ENCODE data around the gene ZNF48.

Gene ZNF48

DNA sequence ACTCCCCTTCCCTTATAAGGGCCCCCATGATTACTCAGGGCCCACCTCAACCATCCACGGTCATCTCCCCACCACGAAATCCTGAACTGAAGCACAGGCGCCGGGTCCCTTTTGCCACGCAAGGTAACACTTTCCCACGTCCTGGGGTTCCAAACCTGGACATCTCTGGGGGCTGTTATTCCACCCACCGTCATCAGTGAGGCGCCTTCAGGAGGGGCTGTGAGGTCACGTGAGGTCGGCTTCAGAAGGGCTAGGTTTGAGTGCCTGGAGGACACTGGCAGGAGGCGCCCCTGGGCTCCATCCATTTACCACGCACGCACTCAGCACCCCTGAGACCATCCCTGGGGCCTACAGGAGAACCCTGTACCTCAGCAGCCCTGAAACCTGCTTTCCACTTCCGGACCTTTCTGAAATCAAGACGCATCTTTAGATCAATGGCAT lies 44.2 kb upstream of the ZNF48 start:
- no peak overlapping the region for H3K4me3 ChIP-seq (ENCODE audit: low read depth, low read length)
- DNase-seq (ENCODE audit: low read depth) = no peak
- TF ChIP-seq, protein P1, sequence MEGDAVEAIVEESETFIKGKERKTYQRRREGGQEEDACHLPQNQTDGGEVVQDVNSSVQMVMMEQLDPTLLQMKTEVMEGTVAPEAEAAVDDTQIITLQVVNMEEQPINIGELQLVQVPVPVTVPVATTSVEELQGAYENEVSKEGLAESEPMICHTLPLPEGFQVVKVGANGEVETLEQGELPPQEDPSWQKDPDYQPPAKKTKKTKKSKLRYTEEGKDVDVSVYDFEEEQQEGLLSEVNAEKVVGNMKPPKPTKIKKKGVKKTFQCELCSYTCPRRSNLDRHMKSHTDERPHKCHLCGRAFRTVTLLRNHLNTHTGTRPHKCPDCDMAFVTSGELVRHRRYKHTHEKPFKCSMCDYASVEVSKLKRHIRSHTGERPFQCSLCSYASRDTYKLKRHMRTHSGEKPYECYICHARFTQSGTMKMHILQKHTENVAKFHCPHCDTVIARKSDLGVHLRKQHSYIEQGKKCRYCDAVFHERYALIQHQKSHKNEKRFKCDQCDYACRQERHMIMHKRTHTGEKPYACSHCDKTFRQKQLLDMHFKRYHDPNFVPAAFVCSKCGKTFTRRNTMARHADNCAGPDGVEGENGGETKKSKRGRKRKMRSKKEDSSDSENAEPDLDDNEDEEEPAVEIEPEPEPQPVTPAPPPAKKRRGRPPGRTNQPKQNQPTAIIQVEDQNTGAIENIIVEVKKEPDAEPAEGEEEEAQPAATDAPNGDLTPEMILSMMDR (IDR thresholded peaks at IDR 0.05; ENCODE audit: low read depth, low read length, missing control alignments) = no peak

DNA sequence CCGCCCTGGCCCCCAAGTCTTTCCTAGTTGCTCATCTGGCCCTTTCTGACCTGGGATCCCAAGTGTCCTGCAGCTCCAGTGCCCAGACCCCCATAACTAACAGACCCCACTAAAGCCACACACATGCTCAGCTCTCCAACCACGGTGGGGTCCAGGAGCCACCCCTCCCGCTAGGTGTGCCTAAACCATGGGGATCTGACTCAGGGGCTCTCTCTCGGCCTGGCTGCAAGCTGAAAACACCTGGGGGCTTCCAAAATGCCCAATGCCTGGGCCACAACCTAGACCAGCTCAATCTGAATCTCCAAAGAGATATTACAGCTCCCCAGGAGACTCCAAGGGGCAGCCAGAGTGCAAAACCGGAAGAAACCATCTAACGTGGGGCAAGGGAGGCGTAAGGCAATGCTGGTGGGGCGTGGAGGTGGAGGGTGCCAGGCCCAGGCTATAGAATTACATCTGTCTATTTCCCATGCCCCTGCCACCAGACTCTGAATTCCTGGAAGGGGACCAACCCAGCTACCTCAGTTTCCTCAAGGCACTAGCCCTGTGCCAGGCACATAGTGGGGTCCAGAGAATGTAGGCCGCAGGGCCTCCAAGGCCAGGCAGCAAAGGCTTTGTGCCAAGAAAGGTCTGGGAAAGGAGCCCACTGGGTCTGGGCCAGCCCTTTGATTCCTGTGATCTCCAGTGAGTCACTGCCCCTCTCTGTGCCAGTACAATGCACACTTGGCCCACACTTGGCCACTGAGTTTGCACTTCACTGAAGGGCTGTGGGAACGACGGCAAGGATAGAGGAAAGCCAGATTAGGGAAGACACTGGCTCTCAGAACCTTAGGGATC lies 43.4 kb upstream of the ZNF48 start:
- TF ChIP-seq, protein P1 (IDR thresholded peaks at IDR 0.05; ENCODE audit: low read depth, low read length, missing control alignments) = no peak
- DNase-seq (ENCODE audit: low read depth) = no peak
- H3K4me3 ChIP-seq (ENCODE audit: low read depth, low read length) = no peak overlapping the region

GRCh38 chr16:30352488-30353401 lies 42.5 kb upstream of the ZNF48 start:
- no peak for DNase-seq (ENCODE audit: low read depth)
- H3K4me3 ChIP-seq (ENCODE audit: low read depth, low read length) = no peak overlapping the region
- TF ChIP-seq, protein P1 (IDR thresholded peaks at IDR 0.05; ENCODE audit: low read depth, low read length, missing control alignments) = peak; percentile 29

DNA sequence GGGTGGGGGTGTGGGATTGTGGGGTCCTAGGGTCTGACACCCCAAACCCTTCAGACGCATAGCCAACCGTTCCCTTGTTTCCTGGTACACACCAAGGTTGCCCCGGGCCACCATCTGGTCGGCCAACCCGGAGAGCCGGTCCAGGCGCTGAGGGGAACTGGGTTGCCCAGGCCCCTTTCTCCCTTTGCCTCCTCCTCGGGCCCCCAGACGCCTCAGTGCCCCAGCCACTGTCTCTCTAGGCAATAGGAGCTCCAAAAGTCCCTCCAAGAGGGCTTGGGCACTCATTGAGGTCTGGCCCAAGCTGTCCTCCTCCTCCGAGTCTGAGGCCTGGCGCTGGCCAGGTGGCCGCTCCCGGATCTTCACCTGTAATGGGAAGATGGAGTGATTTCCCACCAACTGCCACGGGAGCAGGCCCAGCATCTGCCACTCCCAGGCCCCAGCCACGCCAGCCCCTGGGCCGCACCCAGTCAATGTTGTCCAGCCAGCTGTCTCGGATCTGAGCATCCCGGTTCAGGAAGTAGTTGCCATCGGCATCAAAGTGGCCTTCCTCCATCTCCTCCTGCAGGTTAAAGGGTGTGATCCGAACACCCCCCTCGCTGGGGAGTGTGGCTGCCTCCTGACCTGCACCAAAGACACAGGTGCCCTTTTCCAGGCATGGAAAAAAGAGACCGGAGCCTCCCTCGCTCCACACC lies 41.6 kb upstream of the ZNF48 start:
- no peak for DNase-seq (ENCODE audit: low read depth)
- TF ChIP-seq, protein P1 (IDR thresholded peaks at IDR 0.05; ENCODE audit: low read depth, low read length, missing control alignments) = no peak
- H3K4me3 ChIP-seq (ENCODE audit: low read depth, low read length) = peak overlapping the region; percentile 77; the same call in 1 of the 2 replicates

- H3K4me3 ChIP-seq (ENCODE audit: low read depth, low read length) = peak overlapping the region; percentile 77
- TF ChIP-seq, protein P1 (IDR thresholded peaks at IDR 0.05; ENCODE audit: low read depth, low read length, missing control alignments) = no peak
- DNase-seq (ENCODE audit: low read depth) = no peak
Measured at GRCh38 chr16:30354423-30355143, 40.6 kb upstream of the ZNF48 start.
